OCI-LY3 (cell line): ENCODE results near the gene PTPRD.

Experiments used
- H2AFZ ChIP-seq: fragments of 200-600, 300-600 bp; shearing (Covaris generic); 2 replicates; pipeline ENCODE4 v1.6.0; 2014; ENCODE audit warnings: antibody characterized with exemption, low read depth, low read length
- H3K27ac ChIP-seq: fragments of 200-600, 300-600 bp; sonication (generic); 2 replicates; pipeline ENCODE4 v1.5.1; 2014; ENCODE audit warnings: mild to moderate bottlenecking, low read length, moderate library complexity, mixed read lengths
- H3K27me3 ChIP-seq: fragments of 200-600, 300-600 bp; sonication (generic); 2 replicates; pipeline ENCODE4 v1.6.1; 2014; ENCODE audit warnings: low read depth, low read length, mixed read lengths
- H3K36me3 ChIP-seq: fragments of 200-600, 300-600 bp; sonication (generic); replicated peaks from 2 replicates; pipeline ENCODE3; 2014; ENCODE audit warnings: low read depth, low read length, mixed read lengths
- H3K4me1 ChIP-seq: fragments of 300-600, 200-600 bp; sonication (generic); 2 replicates; pipeline ENCODE4 v1.6.1; 2014; ENCODE audit warnings: low read length, mixed read lengths
- H3K4me2 ChIP-seq: fragments of 200-600, 300-600 bp; sonication (generic); 2 replicates; pipeline ENCODE4 v1.6.1; 2014; ENCODE audit warnings: low read length, mixed read lengths
- H3K4me3 ChIP-seq: fragments of 300-600, 200-600 bp; sonication (generic); 2 replicates; pipeline ENCODE4 v1.5.1; 2014; ENCODE audit warnings: antibody characterized with exemption, mild to moderate bottlenecking, low read length, moderate library complexity
- H3K79me2 ChIP-seq: fragments of 300-600, 200-600 bp; shearing (Covaris generic); 2 replicates; pipeline ENCODE4 v1.6.1; 2014; ENCODE audit warnings: mild to moderate bottlenecking, low read length, mixed read lengths
- H3K9ac ChIP-seq: fragments of 300-600, 200-600 bp; shearing (Covaris generic); 2 replicates; pipeline ENCODE4 v1.6.0; 2014; ENCODE audit warnings: mild to moderate bottlenecking, low read length, moderate library complexity
- H3K9me3 ChIP-seq: fragments of 200-600, 300-600 bp; shearing (Covaris generic); 2 replicates; pipeline ENCODE4 v1.6.1; 2014; ENCODE audit warnings: low read length, mixed read lengths; ENCODE audit not compliant: insufficient read depth
- H4K20me1 ChIP-seq: fragments of 200-600, 300-600 bp; sonication (generic); 2 replicates; pipeline ENCODE4 v1.6.1; 2016; ENCODE audit warnings: low read length, mixed read lengths; ENCODE audit not compliant: insufficient read depth
- EZH2phosphoT487 ChIP-seq: fragments of 200-600 bp; shearing (Covaris generic); IDR thresholded peaks from 2 replicates; pipeline ENCODE4 v1.6.1; 2018; ENCODE audit warnings: antibody characterized with exemption, mixed run types, low read depth
- TF ChIP-seq, protein P1 (sequence below): fragments of 200-600, 300-600 bp; sonication (generic); IDR thresholded peaks from 2 replicates; pipeline ENCODE4 v1.5.1; 2014; ENCODE audit warnings: antibody characterized with exemption, low read length, low read depth

PTPRD gene

DNA sequence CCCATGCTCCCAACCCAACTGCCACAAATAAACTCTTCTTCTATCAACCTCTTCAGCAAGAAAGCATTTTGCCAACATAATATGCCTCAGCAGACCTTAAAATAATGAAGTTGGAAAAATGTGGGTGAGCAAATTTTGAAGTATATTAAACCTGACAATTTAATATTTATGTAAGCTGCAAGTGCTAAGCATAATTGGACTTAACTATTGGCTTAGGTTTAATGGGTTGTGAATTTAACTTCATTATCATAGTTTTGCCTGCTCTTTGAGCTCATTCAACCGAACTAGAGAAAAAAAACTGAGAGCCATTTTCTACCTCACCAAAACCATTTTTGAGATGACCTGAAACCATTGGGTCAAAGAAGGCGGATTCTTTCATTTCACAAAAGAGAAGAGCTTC lies 2007.7 kb downstream of the PTPRD start:
- H3K79me2 ChIP-seq = no peaks in the 10 kb centered on the region
- no peaks in the 10 kb centered on the region for H3K36me3 ChIP-seq
- TF ChIP-seq, protein P1, sequence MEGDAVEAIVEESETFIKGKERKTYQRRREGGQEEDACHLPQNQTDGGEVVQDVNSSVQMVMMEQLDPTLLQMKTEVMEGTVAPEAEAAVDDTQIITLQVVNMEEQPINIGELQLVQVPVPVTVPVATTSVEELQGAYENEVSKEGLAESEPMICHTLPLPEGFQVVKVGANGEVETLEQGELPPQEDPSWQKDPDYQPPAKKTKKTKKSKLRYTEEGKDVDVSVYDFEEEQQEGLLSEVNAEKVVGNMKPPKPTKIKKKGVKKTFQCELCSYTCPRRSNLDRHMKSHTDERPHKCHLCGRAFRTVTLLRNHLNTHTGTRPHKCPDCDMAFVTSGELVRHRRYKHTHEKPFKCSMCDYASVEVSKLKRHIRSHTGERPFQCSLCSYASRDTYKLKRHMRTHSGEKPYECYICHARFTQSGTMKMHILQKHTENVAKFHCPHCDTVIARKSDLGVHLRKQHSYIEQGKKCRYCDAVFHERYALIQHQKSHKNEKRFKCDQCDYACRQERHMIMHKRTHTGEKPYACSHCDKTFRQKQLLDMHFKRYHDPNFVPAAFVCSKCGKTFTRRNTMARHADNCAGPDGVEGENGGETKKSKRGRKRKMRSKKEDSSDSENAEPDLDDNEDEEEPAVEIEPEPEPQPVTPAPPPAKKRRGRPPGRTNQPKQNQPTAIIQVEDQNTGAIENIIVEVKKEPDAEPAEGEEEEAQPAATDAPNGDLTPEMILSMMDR = no peak
- TF ChIP-seq EZH2phosphoT487 = no peak
- no peaks in the 10 kb centered on the region for H3K4me1 ChIP-seq
- no peak overlapping the region for H3K4me3 ChIP-seq
- no peak overlapping the region for H2AFZ ChIP-seq
- no peaks in the 10 kb centered on the region for H4K20me1 ChIP-seq
- no peaks in the 10 kb centered on the region for H3K27me3 ChIP-seq
- H3K9me3 ChIP-seq = no peaks in the 10 kb centered on the region
- no peak overlapping the region for H3K9ac ChIP-seq
- H3K27ac ChIP-seq = no peak overlapping the region
- no peak overlapping the region for H3K4me2 ChIP-seq

DNA sequence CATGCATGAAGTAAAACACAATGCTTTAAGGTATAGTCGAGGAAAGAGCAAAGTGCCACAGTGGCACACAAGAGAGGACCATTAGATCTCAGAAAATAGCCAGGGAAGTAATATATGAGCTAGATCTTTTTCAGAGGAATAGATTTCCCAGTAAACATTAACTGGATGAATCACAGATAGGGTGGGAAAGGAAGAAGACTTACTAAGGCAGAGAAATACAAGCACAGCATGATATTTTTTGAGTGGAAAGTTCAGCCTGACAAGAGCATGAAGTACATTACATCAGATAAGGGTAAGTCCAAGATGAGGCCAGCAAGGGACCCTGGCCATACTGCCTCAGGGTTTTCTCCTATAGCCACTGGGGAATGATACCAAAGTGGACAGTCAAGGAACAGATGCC lies 2008.6 kb downstream of the PTPRD start:
- Histone ChIP-seq H4K20me1 (no peaks in the 10 kb centered on the region), H3K4me2 (no peak overlapping the region), H3K79me2 (no peaks in the 10 kb centered on the region), H3K27me3 (no peaks in the 10 kb centered on the region), H3K27ac (no peak overlapping the region), H2AFZ (no peak overlapping the region), H3K4me1 (no peaks in the 10 kb centered on the region), H3K9me3 (no peaks in the 10 kb centered on the region), H3K36me3 (no peaks in the 10 kb centered on the region), H3K4me3 (no peak overlapping the region), H3K9ac (no peak overlapping the region)
- TF ChIP-seq EZH2phosphoT487 = no peak
- TF ChIP-seq, protein P1 = no peak

DNA sequence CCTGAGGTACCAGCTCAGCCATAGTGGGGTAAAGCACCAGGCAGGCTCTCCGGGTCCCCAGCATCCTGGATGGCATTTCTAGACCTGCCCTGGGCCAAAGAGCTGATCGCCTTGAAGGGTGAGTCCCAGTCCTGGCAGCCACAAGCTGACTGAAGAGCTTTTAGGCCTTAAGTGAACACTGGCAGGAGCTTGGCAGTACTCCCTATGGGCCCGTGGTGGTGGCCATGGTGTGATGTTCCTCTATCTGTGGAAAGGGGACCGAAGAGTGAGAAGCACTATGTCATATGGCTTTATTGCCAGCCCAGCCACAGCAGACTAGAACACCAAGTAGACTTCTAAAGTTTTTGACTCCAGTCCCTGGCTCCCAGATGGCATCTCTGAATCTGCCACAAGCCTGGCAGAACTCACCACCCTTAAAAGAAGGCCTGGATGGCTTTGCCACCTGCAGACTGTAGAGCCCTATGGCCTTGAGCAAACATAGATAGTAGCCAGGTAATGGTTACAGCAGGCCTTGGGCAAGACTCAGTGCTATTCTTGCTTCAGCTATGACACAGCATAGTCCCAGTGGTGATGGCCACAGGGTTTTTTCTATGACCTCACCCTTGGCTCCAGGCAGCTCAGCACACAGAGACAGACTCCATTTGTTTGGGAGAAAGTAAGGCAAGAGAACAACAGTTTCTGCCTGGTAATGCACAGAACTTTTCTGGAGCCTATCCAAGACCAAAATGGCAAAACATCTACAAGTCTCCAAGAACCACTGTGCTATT lies 2011.7 kb downstream of the PTPRD start:
- Histone ChIP-seq H3K9me3 (no peaks in the 10 kb centered on the region), H4K20me1 (no peaks in the 10 kb centered on the region), H2AFZ (no peak overlapping the region), H3K27me3 (no peaks in the 10 kb centered on the region), H3K27ac (no peak overlapping the region), H3K36me3 (no peaks in the 10 kb centered on the region), H3K4me2 (no peak overlapping the region), H3K79me2 (no peaks in the 10 kb centered on the region), H3K4me1 (no peaks in the 10 kb centered on the region), H3K4me3 (no peak overlapping the region), H3K9ac (no peak overlapping the region)
- TF ChIP-seq, protein P1 = no peak
- no peak for TF ChIP-seq EZH2phosphoT487

DNA sequence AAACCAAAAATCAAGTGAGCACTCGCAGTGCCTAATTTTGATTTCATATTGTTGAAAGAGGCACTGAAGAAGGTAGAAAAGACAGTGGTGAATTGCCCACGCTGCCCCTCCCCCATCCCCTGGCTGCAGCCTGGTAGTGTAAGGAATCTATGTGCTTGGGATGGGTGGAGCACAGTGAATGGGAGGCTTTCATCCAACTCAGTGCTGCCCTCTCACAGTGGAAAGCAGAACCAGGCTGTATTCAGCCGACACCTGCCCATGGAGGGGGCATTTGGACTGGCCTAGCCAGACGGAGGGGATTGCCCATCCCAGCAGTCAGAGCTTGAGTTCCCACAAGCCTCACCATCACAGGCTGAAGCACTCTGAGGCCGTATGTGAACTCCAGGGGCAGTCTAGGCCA lies 2012.9 kb downstream of the PTPRD start:
- Histone ChIP-seq H3K4me2 (no peak overlapping the region), H3K4me1 (no peaks in the 10 kb centered on the region), H3K27me3 (no peaks in the 10 kb centered on the region), H3K27ac (no peak overlapping the region), H4K20me1 (no peaks in the 10 kb centered on the region), H3K9ac (no peak overlapping the region), H3K79me2 (no peaks in the 10 kb centered on the region), H3K36me3 (no peaks in the 10 kb centered on the region), H3K9me3 (no peaks in the 10 kb centered on the region), H3K4me3 (no peak overlapping the region), H2AFZ (no peak overlapping the region)
- no peak for TF ChIP-seq EZH2phosphoT487
- TF ChIP-seq, protein P1 = no peak
